Activated gamma-delta T cell treated with Interleukin-2 at 50 U/mL for 16 hours (primary cell): ENCODE results near the gene MRPS34.

Source experiments
- DNase-seq: peaks from one replicate; pipeline ENCODE4 v3.0.0-alpha.2; 2020

The MRPS34 gene

GRCh38 chr16:1794221-1794871, 21.4 kb upstream of the MRPS34 start:
- DNase-seq, result peak; percentile 2

GRCh38 chr16:1793578-1794220, 20.8 kb upstream of the MRPS34 start, which contains the start of gene IGFALS:
IGFALS (minus strand) TSS chr16:1793705; CDS start chr16:1793652, 53 bp downstream.
- DNase-seq, result peak; percentile 3

- peak; percentile 3 for DNase-seq
Measured at GRCh38 chr16:1792836-1793577, 20.1 kb upstream of the MRPS34 start.

- DNase-seq, result peak; percentile 2
Measured at GRCh38 chr16:1791943-1792812, 19.2 kb upstream of the MRPS34 start.

GRCh38 chr16:1791256-1791942, 18.5 kb upstream of the MRPS34 start:
- peak; percentile 2 for DNase-seq

- no peak for DNase-seq
Measured at GRCh38 chr16:1790611-1791255, 17.8 kb upstream of the MRPS34 start.

- DNase-seq, result no peak
Measured at GRCh38 chr16:1790261-1790610, 17.3 kb upstream of the MRPS34 start.

- no peak for DNase-seq
Measured at GRCh38 chr16:1789643-1790045, 16.7 kb upstream of the MRPS34 start.

- DNase-seq, result no peak
Measured at GRCh38 chr16:1788708-1789100, 15.8 kb upstream of the MRPS34 start.

- peak; percentile 3 for DNase-seq
Measured at GRCh38 chr16:1788095-1788707, 15.3 kb upstream of the MRPS34 start.

GRCh38 chr16:1787322-1788094, 14.6 kb upstream of the MRPS34 start:
- DNase-seq, result peak; percentile 3

GRCh38 chr16:1787056-1787321, 14.1 kb upstream of the MRPS34 start:
- no peak for DNase-seq

GRCh38 chr16:1786242-1787055, 13.5 kb upstream of the MRPS34 start:
- peak; percentile 3 for DNase-seq

- peak; percentile 2 for DNase-seq
Measured at GRCh38 chr16:1785846-1786170, 12.9 kb upstream of the MRPS34 start.

- no peak for DNase-seq
Measured at GRCh38 chr16:1784977-1785845, 12.3 kb upstream of the MRPS34 start.

- peak; percentile 98 for DNase-seq
Measured at GRCh38 chr16:1782408-1783264, 9.7 kb upstream of the MRPS34 start, which contains the start of the genes NUBP2 and SPSB3. NUBP2 (plus strand) TSS chr16:1782960; CDS start chr16:1783021, 61 bp downstream. SPSB3 (minus strand) TSS chr16:1782571; CDS start chr16:1781483, 1,088 bp downstream.

- peak; percentile 22 for DNase-seq
Measured at GRCh38 chr16:1781758-1782407, 8.9 kb upstream of the MRPS34 start.
